ENCODE measurements around the gene DCST2.
"Not testable (repeated sequence)": the region's sequence is repeated elsewhere in the genome, so short reads cannot be mapped to it uniquely, and the experiment has no call there.

The DCST2 gene

GRCh38 chr1:154998818-154999570 is 34.6 kb downstream of the DCST2 start:
- no peak for DNase-seq (ENCODE audit: low read depth, low spot score)

GRCh38 chr1:154998201-154998780 is 35.3 kb downstream of the DCST2 start:
- no peak for DNase-seq (ENCODE audit: low read depth, low spot score)

GRCh38 chr1:154996966-154997701 is 36.4 kb downstream of the DCST2 start:
- no peak for DNase-seq (ENCODE audit: low read depth, low spot score)

- not testable (repeated sequence) for DNase-seq (ENCODE audit: low read depth, low spot score)
Observed at GRCh38 chr1:154995301-154995983, 38.1 kb downstream of the DCST2 start.

- no peak for DNase-seq (ENCODE audit: low read depth, low spot score)
Observed at GRCh38 chr1:154994591-154994990, 39.0 kb downstream of the DCST2 start.

- DNase-seq (ENCODE audit: low read depth, low spot score), result no peak
Observed at GRCh38 chr1:154994269-154994587, 39.4 kb downstream of the DCST2 start.

- no peak for DNase-seq (ENCODE audit: low read depth, low spot score)
Observed at GRCh38 chr1:154993572-154994268, 39.9 kb downstream of the DCST2 start, which contains the start of gene LENEP. Gene LENEP, plus strand, starts transcription at chr1:154993586. Its CDS starts 22 bp downstream, at chr1:154993608.

GRCh38 chr1:154992721-154993571 is 40.6 kb downstream of the DCST2 start:
- no peak for DNase-seq (ENCODE audit: low read depth, low spot score)

- no peak for DNase-seq (ENCODE audit: low read depth, low spot score)
Observed at GRCh38 chr1:154990276-154990675, 43.3 kb downstream of the DCST2 start.

GRCh38 chr1:154989195-154989860 is 44.3 kb downstream of the DCST2 start:
- no peak for DNase-seq (ENCODE audit: low read depth, low spot score)

GRCh38 chr1:154988058-154988954 is 45.3 kb downstream of the DCST2 start:
- no peak for DNase-seq (ENCODE audit: low read depth, low spot score)

- no peak for DNase-seq (ENCODE audit: low read depth, low spot score)
Observed at GRCh38 chr1:154987326-154987725, 46.3 kb downstream of the DCST2 start.

GRCh38 chr1:154986736-154987135 is 46.8 kb downstream of the DCST2 start:
- DNase-seq (ENCODE audit: low read depth, low spot score), result not testable (repeated sequence)

- DNase-seq (ENCODE audit: low read depth, low spot score), result no peak
Observed at GRCh38 chr1:154983776-154984466, 49.7 kb downstream of the DCST2 start.

- peak; percentile 100 for DNase-seq (ENCODE audit: low read depth, low spot score)
Observed at GRCh38 chr1:154982897-154983648, 50.5 kb downstream of the DCST2 start, which contains the start of gene FLAD1. Gene FLAD1, plus strand, starts transcription at chr1:154983344. Its CDS starts 351 bp downstream, at chr1:154983695.

GRCh38 chr1:154982341-154982740 is 51.2 kb downstream of the DCST2 start:
- no peak for DNase-seq (ENCODE audit: low read depth, low spot score)

GRCh38 chr1:154978360-154978759 is 55.2 kb downstream of the DCST2 start:
- DNase-seq (ENCODE audit: low read depth, low spot score), result no peak

All from iPS DF 19.7 (cell line).